Ramos (cell line): Measurements from ENCODE around the gene XPR1.

ENCODE experiments used
- in situ Hi-C: fragments of 300-500 bp; cut with MboI; formaldehyde crosslinking; loops from one replicate; pipeline ENCODE4 v1.14.3; 2022; ENCODE audit warnings: low sequenced_read_pairs; ENCODE audit not compliant: unreplicated experiment

Gene XPR1

GRCh38 chr1:180937624-180938225 lies 305.9 kb downstream of the XPR1 start:
- in situ Hi-C loops = no loop called here

GRCh38 chr1:180939073-180939710 lies 307.4 kb downstream of the XPR1 start:
- in situ Hi-C loops = no loop called here

- in situ Hi-C loops = no loop called here
Observed at GRCh38 chr1:180939711-180940103, 307.9 kb downstream of the XPR1 start.
